Measurements from ENCODE around the gene PKP2.

The PKP2 gene

DNA sequence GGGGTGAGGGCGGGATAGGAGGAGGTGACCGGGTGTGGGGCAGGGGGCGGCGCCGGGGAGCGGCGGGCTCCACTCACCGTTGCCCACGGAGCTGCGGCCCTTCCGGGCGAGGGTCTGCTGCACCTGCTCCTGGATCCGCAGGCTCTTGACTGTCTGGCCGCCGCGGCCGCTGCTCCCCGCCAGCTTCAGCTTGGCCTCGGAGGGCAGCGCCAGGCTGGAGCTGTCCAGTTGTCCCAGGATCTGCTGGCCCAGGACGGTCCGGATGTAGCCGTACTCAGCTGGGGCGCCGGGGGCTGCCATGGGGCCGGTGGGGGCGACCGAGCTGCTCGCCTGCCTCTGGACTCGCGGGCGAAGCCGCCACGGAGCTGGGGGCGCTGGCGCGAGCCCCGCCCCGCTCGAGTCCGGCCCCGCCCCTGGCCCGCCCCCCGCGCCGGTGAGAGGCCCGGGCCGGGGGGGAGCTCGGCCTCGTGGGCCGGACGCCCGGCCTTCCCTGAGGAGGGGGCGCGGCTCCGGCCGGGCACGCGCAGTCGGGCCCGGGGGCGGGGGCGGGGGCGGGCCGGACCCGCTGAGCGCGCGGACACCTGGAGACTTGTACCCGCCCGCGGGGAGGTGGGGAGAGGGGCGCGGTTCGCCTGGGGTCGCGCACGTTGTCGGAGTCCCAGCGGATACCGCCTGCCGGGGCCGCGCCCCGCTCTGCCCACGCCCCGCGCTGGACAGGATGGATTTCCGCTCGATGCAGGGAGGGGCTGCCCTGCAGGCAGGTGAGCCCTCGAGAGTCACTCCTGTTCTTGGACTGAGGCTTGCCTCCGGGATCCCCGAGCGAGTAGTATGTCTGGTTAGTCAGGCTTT is at the start of gene PKP2:
Gene PKP2, minus strand, starts transcription at position 346 of the 849 bp plus-strand sequence. Its CDS starts 46 bp downstream, at position 300.
- DNase-seq: peak; percentile 83

DNA sequence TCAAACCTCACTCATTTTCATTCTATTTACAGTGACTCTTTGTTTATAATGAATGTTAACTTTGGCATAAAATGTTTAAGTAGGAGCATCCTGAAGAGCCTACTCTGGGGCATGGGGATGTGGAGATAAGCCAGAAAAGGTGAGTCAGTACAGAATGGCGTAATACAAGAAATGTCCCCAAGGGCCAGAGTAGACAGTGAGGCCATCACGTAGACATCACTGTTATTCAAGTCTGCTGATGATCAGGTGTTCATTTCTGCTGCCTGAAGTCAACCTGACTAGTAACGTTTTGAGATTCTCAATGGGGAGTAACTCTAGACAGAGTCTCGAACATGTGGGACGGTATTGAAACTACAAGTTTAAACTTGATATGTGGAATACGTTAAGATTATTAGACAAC is 47.6 kb upstream of the PKP2 start:
- DNase-seq: no peak

DNA sequence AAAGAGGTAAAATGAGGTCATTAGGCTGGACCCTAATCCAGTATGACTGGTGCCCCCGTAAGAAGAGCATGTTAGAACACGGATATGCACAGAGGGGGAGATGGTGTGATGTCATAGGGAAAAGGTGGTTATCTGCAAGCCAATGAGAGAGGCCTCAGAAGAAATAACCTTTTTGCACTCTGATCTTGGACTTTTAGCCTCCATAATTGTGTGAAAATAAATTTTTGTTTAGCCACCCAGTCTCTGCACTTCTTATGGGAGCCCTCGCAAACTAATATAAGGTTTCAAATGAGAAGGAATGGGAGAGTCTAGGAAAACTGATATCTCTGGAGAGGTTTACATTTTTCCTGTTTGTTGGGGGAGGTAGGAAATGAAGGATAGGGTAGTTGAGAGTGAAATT is 43.2 kb upstream of the PKP2 start:
- DNase-seq: no peak

DNA sequence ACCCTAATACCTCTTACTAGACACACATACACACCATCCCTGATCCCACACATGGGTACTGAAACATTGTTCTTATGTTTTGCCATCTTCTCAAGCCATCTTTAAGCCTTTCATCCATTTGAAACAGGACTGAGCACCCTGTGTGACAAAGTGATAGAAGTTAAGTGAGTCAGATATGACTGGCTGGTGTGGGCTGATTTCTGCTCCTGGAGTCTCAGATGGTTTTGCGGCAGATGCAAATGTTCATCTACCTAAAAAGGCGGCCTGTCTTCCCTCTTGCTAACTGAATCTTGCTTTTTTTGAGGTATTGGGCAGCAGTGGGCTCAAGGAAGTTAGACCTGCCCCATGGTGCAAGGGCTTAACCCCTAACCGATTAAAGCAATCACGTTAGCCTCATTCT is 30.4 kb upstream of the PKP2 start:
- DNase-seq: no peak

DNA sequence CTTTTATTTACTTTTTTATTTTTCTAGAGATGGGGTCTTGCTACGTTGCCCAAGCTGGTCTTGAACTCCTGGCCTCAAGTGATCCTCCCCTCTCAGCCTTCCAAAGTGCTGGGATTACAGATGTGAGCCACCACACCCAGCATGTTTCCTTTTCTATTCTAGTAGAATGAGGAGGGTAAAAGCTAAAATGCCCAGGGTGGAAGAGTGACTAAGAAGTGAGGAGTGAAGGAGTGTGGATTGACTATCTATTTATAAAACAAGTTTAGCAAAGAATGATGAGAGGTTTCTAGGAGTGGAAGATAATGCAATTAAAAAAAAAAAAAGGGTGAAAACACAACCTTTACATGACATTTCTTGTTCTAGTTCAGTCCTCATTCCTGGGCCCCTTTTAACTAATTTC is 29.8 kb upstream of the PKP2 start:
- DNase-seq: no peak

DNA sequence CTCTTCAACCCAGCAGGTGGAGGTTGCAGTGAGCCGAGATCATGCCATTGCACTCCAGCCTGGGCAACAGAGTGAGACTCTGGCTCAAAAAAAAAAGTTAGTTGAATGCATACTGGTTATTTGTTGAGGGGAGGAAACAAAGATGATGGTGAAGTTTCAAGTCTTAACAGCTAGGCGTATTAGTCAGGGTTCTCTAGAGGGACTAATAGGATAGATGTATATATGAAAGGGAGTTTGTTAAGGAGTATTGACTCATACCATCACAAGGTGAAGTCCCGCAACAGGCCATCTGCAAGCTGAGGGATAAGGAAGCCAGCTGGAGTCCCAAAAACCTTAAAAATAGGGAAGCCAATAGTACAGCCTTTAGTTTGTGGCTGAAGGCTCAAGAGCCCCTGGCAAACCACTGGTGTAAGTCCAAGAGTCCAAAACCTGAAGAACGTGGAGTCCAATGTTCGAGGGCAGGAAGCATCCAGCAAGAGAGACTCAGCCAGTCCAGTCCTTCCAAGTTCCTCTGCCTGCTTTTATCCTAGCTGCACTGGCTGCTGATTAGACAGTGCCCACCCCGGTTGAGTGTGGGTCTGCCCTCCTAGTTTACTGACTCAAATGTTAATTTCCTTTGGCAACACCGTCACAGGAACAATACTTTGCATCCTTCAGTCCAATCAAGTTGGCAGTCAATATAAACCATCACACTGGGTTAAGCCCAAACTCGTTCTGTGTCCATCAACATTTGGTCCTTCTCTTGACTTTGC is 26.1 kb upstream of the PKP2 start:
- no peak for DNase-seq

DNA sequence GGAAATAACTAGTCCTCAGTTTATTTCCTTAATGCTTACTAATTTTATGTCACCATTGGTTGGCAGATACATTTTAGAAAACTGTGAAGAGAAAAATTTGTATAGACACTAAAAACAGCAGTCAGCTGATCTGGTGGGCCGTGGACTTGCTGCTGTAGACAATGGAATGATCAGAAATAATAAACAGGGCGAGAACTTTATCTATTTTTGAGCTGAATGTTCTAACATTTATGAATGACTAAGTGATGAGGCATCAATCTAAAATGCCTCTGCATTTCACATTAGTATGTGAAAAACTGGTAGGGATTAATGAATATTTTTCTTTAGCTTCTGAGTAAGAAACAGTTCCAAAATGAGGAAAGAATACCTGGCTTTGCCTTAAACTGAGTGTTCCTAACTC is 24.8 kb upstream of the PKP2 start:
- no peak for DNase-seq

DNA sequence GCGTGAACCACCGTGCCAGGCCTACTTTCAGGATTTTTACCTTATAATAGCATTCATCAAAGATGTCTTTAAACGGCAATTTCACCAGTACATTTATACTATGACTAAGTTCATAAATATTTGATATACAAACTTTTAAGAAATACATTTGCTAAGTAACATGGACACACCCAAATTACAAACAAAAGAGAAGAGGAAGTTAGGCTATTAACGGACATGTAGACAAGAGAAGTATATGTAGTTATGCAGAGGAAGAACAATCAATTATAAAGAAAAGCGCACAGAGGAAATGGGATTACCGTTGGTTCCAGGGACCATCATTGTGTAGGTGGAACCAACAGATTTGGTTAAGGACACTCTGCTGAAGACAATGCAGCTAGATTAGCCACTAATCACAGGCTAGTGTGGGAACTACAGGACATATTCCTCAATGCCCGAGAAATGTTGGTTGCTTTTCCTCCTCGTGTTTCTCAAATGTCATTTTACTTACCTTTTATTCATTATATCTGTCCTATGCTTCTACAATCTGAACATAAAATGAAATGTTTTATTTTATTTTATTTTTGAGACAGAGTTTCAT is 24.0 kb upstream of the PKP2 start:
- DNase-seq: no peak

DNA sequence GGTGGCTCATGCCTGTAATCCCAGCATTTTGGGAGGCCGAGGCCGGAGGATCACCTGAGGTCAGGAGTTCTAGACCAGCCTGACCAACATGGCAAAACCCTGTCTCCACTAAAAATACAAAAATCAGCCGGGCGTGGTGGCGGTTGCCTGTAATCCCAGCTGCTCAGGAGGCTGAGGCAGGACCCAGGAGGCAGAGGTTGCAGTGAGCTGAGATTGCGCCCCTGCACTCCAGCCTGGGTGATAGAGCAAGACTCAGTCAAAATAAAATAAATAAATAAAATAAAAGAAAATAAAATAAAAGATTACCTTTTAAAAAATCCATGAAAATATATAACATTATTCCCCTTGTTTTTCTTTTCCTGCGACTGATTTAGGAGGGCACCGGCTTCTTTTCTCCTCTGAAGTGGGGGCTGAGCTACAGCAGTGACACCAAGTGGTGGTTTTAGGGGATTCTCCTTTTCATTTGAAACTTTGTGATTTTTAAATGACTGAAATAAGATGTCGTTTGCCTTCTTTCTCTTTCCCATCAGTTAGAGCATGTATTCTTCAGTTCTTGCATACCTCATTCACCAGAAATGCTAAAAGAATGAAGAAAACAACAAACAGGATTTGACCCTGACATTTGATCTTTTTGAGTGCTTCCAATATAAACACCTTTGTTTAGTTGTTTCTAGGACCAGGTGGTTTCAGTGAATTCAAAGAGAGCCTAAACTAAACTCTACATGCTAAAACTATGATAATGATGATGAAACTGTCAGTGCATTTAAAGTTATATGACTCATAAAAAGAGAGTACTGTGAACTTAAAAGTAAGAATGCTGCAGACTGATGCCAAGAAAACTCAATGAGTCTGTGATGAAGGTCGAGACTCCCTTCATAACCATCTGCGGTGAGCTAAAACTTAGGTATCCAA is 22.6 kb upstream of the PKP2 start:
- DNase-seq: no peak

DNA sequence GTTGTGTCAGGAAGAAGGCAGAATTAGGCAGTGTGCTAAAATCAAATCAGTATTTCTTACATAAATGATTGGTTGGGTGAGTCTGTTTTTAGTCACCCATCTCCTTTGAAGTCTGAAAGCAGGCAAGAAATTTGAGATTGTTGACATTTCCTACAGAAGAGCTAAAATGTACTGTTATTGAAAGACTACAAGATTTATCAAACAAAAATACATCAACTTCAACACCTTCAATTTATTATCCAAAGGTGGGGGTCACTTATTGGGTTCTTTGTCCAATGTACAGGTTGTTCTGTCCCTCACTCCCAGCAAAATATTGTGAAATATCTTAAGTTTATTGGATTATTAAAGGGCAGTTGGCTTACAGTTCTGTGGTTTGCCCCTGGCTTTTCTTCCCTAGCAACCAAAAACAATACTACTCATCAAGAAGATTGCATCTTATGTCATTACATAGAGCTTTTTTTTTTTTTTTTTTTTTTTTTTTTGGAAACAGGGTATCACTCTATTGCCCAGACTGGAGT is 20.6 kb upstream of the PKP2 start:
- no peak for DNase-seq

DNA sequence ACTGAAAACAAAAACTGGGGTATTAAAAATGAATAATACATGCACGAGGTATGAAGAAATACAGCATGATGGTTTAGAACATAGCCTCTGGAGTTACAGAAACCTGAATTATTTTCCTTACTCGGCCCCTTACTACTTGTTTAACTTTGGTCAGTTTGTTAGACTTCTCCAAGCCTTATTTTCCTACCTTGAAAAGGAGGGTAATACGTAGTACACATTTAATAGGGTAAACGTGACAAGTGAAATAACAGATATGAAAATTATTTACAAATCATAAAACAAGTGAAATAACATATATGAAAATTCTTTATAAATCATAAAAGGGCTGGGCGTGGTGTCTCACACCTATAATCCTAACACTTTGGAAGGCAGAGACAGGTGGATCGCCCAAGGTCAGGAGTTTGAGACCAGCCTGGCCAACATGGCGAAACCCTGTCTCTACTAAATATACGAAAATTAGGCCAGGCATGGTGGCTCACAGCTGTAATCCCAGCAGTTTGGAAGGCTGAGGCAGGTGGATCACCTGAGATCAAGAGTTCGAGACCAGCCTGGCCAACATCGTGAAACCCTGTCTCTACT is 11.4 kb upstream of the PKP2 start:
- DNase-seq: no peak

DNA sequence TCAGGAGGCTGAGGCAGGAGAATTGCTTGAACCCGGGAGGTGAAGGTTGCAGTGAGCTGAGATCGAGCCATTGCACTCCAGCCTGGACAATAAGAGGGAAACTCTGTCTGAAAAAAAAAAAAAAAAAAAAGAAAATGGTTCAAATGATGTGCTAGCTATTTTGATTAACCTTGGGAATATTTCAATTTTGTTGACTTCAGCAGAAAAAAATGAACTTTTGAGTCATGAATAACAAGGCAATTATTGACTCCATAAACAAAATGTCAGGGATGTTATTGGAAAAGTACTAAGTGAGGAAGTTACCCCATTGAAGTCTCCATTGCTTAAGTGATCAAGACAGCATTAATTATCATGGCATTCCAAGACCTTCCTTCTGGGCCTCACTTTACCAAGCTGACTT is 10.6 kb upstream of the PKP2 start:
- DNase-seq: no peak

DNA sequence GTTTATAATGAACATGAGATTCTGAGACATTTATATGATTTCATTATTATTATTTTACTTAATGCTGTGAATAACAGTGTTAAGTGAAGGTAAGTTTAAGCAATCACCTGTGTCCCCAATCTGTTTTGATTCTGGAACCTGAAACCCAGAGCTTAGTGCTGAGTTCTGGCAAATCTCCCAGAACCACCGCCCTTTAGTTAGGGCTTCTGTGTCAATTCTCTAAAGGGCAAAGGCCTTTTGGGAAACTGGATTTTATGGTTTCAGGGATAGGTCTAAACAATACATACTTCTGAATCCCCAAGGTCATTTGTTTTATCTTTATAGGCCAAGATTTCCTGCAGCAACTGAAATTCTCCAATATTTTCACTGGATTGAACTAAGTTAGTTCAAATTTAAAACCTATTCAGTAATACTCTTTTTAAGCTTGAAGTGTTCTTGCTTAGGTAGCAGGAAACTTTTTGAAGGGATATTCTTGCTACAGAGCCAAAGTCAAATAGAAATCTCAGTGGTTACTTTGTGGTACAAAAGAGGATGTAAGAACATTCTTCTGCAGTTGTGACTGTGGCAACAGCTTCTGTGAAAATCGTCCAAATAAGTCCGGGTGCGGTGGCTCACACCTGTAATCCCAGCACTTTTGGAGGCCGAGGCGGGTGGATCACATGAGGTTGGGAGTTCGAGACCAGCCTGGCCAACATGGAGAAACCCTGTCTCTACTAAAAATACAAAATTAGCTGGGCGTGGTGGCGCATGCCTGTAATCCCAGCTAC is 10.0 kb upstream of the PKP2 start:
- DNase-seq: no peak

DNA sequence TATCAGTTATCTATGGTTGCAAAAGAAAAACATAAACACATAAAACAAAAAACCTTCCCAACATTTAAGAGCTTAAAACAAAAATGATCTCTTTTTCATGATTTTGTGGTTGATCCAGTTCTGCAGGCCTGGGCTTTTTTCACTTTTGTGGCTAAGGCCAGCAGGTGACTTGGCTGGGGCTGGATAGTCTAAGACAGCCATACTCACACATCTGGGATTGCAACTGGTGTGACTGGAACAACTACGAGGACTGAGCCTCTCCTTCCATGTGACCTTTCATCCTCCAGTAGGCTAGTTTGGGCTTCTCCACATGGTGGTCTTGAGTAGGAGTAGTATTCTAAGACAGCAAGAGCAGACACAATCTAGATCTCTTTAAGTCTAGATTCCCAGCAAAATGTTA is 7.2 kb upstream of the PKP2 start:
- DNase-seq: no peak

DNA sequence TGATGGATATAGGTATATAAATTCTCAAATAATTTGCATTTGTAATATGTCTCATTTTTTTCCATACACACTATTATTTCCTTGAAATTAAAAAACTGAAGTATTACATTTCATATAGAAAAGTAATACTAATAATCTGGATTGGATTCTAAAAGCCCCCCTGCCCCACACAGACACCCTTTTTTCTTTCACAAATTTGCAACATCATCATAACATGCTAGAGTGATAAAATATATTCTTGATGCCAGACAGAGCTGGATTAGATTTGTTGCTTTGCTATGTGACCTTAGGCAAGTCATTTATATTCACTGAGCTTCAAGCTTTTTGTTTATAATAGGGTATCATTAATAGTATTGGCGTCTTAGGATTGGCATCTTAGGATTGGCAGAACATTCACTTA is 6.7 kb upstream of the PKP2 start:
- no peak for DNase-seq

DNA sequence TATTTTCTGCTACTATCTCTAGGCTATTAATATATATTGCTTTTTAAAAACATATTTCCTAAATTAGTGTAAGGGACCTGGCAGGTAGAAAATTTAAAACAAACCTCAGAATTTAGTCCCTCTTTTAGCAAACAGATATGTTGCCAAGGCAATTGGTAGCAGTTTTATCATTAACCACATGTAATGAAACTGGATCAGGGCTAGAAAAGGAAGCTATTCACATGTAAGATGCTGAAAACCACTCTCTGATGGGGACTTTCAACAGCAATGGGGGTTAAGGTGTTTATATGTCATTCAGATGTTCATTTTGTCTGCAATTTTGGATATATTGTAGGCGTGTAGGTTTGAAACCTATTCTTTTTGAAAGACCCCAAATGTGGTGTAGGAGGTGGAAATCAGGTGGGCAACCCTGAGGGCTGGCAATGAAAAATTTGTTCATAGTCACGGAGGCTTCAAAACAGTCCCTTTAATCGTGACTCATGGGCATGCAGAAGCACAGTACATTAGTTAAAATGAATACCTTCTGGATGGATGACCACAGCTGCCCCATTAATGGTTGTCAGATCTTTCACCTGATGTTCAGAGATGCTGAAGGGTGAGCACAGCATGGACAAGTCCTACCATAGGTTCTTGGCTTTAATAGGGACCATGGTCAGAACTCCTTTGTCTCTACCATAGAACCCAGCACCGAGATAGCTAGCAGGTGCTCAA is 5.9 kb upstream of the PKP2 start:
- DNase-seq: no peak

DNA sequence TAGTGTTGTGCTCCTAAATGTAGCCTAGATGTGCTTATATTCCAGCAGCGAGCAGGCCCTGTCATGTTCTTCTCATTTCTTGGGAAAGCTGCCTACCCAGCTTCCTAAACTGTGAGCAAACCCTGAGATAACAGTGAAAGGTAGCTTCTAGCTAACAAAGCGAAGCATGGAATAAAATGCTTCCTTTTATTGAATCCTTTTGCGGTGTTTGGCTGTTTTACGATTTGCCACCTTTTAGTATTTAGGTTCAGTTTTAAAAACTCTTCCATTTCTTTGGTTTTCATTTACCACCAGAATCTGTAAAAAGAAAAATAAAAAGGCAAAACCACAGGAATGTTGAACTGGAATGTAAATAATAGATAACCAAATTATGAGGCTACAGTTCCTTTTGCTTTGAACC is 5.0 kb upstream of the PKP2 start:
- no peak for DNase-seq

DNA sequence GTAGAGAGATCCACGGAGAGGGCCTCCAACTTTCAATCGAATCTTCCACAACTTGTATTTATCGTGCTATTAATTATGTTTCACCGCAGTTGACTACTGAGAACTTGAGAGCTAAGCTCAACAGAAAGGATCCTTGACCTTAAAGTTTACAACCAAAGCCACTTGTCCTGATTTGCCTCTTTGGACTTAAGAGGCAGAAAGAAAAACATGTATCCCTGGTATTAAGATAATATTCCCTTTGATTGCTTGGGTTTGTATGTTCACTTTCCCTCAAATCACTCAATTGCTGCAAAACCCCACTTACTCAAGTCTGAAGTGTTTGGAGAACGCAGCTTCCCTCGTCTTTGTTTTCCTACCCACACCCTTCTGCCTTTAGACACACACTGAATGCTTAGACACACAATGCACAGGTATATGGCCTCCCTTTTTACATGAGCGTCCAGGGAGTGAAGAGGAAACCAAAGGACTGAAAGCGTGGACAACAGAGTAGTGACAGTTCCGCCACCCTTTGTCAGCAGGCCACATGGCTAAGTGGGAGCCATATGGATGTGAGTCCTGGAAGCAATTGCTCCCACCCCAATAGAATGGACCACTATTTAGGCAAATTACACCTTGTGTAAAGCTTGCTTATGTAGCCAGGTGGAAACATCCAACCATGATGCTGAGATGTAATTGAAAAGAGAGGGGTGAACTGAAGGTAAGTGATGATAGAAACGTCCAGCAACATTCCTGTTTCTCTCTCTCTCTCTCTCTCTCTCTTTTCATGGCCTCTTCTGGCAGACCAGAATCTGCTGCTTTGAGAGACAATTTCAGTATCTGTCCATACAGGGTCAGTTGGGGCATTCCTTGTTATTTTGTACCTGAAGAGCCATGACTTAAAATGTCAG is 1.4 kb upstream of the PKP2 start:
- no peak for DNase-seq

DNA sequence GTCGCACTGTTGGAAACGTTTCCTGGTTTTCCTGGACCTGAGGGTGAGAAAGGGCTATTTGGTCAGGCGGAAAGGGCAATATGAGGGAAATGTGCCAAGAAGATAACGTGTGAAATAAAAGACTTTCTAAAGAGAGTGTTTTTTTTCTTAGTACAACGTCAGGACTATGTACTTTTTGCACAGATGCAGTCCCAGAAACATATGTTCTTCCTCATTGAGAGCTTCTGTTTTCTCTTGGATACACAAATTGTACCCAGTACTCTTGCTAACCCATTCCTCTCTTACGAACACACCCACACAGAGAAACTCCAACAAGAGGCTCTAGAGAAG is 669 bp upstream of the PKP2 start:
- DNase-seq: no peak
